ENCODE results near the gene DNAJC7. TPM values are rescaled to one million over a fixed set of nuclear protein-coding genes. Genes with fewer than 3 reads are reported as not detected.

The DNAJC7 gene
- total and polyA plus RNA-seq, 2 donors from 2014 or later: 88.1 to 141 TPM

GRCh38 chr17:42049834-42050392, 32.7 kb upstream of the DNAJC7 start:
- DNase-seq (no peak), FAIRE-seq (no peak)
- H3K9me3 ChIP-seq (ENCODE audit: control insufficient read depth in 2 of 3, insufficient read depth in 1 of 3, low read length in 3 of 3): no peaks in the 10 kb centered on the region
- no peaks in the 10 kb centered on the region for H3K27me3 ChIP-seq (ENCODE audit: control insufficient read depth, insufficient read depth, low read length)
- TF ChIP-seq CTCF (IDR thresholded peaks at IDR 0.05; ENCODE audit: borderline replicate concordance, extremely low read depth, insufficient read depth): no peak
- H3K27ac ChIP-seq (ENCODE audit: low read depth in 2 of 2, low read length in 2 of 2): no peak overlapping the region
- H3K4me1 ChIP-seq (ENCODE audit: control insufficient read depth in 2 of 3, insufficient read depth in 2 of 3, low read depth in 1 of 3, low read length in 3 of 3): peaks cover 0 to 2% (median 0%) of the 10 kb centered on the region in 3 donors
- peak overlapping the region; percentile 16 to 67 (median 57) for H3K4me3 ChIP-seq (ENCODE audit: low read length in 3 of 3)
- H3K36me3 ChIP-seq (ENCODE audit: control insufficient read depth in 2 of 3, insufficient read depth in 3 of 3, low read length in 3 of 3): no peaks in the 10 kb centered on the region
- intact Hi-C loops (cut with DNase I): no loop called here
- H3K9ac ChIP-seq (ENCODE audit: low read length in 3 of 3): peak overlapping the region in 2 of 3 donors; percentile 19 to 28

- no peak for TF ChIP-seq CTCF (IDR thresholded peaks at IDR 0.05; ENCODE audit: borderline replicate concordance, extremely low read depth, insufficient read depth)
- no peak for DNase-seq
- intact Hi-C loops (cut with DNase I): no loop called here
- no peak overlapping the region for H3K9ac ChIP-seq (ENCODE audit: low read length in 3 of 3)
- no peaks in the 10 kb centered on the region for H3K9me3 ChIP-seq (ENCODE audit: control insufficient read depth in 2 of 3, insufficient read depth in 1 of 3, low read length in 3 of 3)
- no peak for FAIRE-seq
- no peak overlapping the region for H3K4me3 ChIP-seq (ENCODE audit: low read length in 3 of 3)
- H3K27ac ChIP-seq (ENCODE audit: low read depth in 2 of 2, low read length in 2 of 2): no peak overlapping the region
- no peaks in the 10 kb centered on the region for H3K27me3 ChIP-seq (ENCODE audit: control insufficient read depth, insufficient read depth, low read length)
- peaks cover 0 to 2% (median 0%) of the 10 kb centered on the region in 3 donors for H3K4me1 ChIP-seq (ENCODE audit: control insufficient read depth in 2 of 3, insufficient read depth in 2 of 3, low read depth in 1 of 3, low read length in 3 of 3)
- H3K36me3 ChIP-seq (ENCODE audit: control insufficient read depth in 2 of 3, insufficient read depth in 3 of 3, low read length in 3 of 3): no peaks in the 10 kb centered on the region
These were observed 30.1 kb upstream of the DNAJC7 start for GRCh38 chr17:42047343-42047742.

- no peak overlapping the region for H3K9ac ChIP-seq (ENCODE audit: low read length in 3 of 3)
- no peak for FAIRE-seq
- no peaks in the 10 kb centered on the region for H3K36me3 ChIP-seq (ENCODE audit: control insufficient read depth in 2 of 3, insufficient read depth in 3 of 3, low read length in 3 of 3)
These were observed 28.5 kb upstream of the DNAJC7 start for GRCh38 chr17:42045719-42046118.

More at GRCh38 chr17:42045719-42046118, 28.5 kb upstream of the DNAJC7 start:
- Histone ChIP-seq H3K9me3 (ENCODE audit: control insufficient read depth in 2 of 3, insufficient read depth in 1 of 3, low read length in 3 of 3) (no peaks in the 10 kb centered on the region), H3K27me3 (ENCODE audit: control insufficient read depth, insufficient read depth, low read length) (no peaks in the 10 kb centered on the region), H3K4me1 (ENCODE audit: control insufficient read depth in 2 of 3, insufficient read depth in 2 of 3, low read depth in 1 of 3, low read length in 3 of 3) (no peaks in the 10 kb centered on the region), H3K27ac (ENCODE audit: low read depth in 2 of 2, low read length in 2 of 2) (no peak overlapping the region), H3K4me3 (ENCODE audit: low read length in 3 of 3) (no peak overlapping the region)
- intact Hi-C loops (cut with DNase I): no loop called here
- DNase-seq: no peak
- no peak for TF ChIP-seq CTCF (IDR thresholded peaks at IDR 0.05; ENCODE audit: borderline replicate concordance, extremely low read depth, insufficient read depth)
